ENCODE measurements around the gene TTLL7.
A peak's percentile ranks its signal among the peaks of the same experiment; 100 is the strongest.

The TTLL7 gene

GRCh38 chr1:83998498-83999315 lies at the start of gene TTLL7:
Gene TTLL7, minus strand, starts transcription at chr1:83999132. Its CDS starts 46,921 bp downstream, at chr1:83952211.
- peaks cover 45% of the 10 kb centered on the region for H3K27me3 Mint-ChIP-seq
- H3K27ac Mint-ChIP-seq = no peak within 1 kb of the TSS
- peak within 1 kb of the TSS; percentile 86 for H3K4me3 Mint-ChIP-seq
- H3K9me3 Mint-ChIP-seq = no peaks in the 10 kb centered on the region
- H3K4me1 Mint-ChIP-seq = peaks cover 14% of the 10 kb centered on the region
- H3K36me3 Mint-ChIP-seq = no peaks in the 10 kb centered on the region

DNA sequence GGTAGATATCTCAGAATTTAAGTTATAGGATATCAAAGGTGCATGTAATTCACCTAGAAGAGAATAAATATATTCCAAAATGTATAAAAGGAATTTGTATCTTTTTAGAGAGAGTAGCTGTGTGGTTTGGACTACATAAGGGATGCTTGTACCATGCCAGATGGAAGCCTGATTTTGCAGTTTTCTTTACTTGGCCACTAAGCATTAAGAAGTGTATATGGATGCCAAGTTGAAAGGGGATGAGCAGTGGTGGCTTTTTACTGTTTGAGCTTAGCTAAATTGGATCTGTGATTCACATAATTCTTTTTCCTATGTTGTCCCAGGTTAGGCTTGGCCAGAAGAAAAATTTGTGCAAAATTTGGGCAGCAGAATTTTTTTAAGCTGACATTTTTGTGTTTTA lies 43.5 kb upstream of the TTLL7 start:
- no peaks in the 10 kb centered on the region for H3K9me3 Mint-ChIP-seq
- H3K4me1 Mint-ChIP-seq = no peaks in the 10 kb centered on the region
- H3K36me3 Mint-ChIP-seq = no peaks in the 10 kb centered on the region
- no peak overlapping the region for H3K4me3 Mint-ChIP-seq
- peaks cover 1% of the 10 kb centered on the region for H3K27me3 Mint-ChIP-seq
- H3K27ac Mint-ChIP-seq = no peak overlapping the region

DNA sequence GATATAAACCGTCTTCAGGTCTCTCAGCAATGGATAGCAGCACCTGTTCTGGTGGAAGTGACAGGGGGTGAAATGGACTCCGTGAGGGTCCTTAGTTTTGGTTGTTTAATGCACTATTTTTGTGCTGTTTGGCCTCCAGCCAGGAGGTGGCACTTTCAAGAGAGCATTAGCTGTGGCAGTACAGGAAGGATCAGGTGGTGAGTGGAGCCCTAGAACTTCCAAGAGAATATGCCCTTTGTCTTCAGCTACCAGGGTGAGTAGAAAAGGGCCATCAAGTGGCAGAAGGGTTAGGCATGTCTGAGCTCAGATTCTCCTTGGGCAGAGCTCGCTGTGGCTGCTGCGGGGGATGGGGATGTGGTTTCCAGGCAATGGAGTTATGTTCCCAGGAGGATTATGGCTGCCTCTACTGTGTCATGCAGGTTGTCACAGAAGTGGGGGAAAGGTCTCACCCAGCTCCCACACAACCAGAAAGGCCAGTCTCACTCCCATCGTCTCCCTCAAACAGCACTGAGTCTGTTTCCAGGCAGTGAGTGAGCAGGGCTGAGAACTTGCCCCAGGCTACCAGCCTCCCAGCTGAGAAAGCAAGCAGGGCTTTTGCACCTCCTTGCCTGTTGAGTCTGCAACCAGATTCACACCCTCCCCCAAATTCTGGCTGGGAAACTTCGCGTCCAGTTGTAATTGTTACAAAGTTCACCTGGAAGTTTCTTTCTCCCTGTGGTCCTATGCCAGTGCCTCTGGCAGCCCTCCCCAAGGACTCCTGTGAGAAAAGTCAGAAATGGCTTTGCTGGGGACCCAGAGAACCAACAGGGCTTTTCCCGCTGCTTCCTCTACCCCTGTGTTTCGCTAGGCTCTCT lies 39.1 kb upstream of the TTLL7 start:
- H3K27ac Mint-ChIP-seq = no peak overlapping the region
- peaks cover 7% of the 10 kb centered on the region for H3K27me3 Mint-ChIP-seq
- no peak overlapping the region for H3K4me3 Mint-ChIP-seq
- no peaks in the 10 kb centered on the region for H3K4me1 Mint-ChIP-seq
- H3K9me3 Mint-ChIP-seq = no peaks in the 10 kb centered on the region
- no peaks in the 10 kb centered on the region for H3K36me3 Mint-ChIP-seq

GRCh38 chr1:84031802-84032327 lies 32.9 kb upstream of the TTLL7 start:
- peaks cover 9% of the 10 kb centered on the region for H3K27me3 Mint-ChIP-seq
- H3K27ac Mint-ChIP-seq = no peak overlapping the region
- no peaks in the 10 kb centered on the region for H3K9me3 Mint-ChIP-seq
- H3K36me3 Mint-ChIP-seq = no peaks in the 10 kb centered on the region
- no peak overlapping the region for H3K4me3 Mint-ChIP-seq
- no peaks in the 10 kb centered on the region for H3K4me1 Mint-ChIP-seq

DNA sequence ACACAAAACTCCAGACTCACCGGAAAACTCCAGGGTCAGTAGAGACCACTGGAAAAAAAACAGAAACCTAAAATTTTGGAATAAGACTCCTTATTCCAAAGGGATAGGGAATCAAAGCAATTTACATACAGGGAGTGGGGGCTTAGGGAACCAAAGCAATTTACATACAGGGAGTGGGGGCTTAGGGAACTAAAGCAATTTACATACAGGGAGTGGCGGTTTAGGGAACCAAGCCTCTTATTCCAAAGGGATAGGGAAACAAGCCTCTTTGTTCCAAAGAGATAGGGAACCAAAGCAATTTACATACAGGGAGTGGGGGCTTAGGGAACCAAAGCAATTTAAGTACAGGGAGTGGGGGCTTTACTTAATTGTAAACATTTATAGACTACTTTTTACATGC lies 28.4 kb upstream of the TTLL7 start:
- peaks cover 2% of the 10 kb centered on the region for H3K27me3 Mint-ChIP-seq
- H3K36me3 Mint-ChIP-seq = no peaks in the 10 kb centered on the region
- no peaks in the 10 kb centered on the region for H3K9me3 Mint-ChIP-seq
- H3K4me3 Mint-ChIP-seq = no peak overlapping the region
- no peak overlapping the region for H3K27ac Mint-ChIP-seq
- no peaks in the 10 kb centered on the region for H3K4me1 Mint-ChIP-seq

DNA sequence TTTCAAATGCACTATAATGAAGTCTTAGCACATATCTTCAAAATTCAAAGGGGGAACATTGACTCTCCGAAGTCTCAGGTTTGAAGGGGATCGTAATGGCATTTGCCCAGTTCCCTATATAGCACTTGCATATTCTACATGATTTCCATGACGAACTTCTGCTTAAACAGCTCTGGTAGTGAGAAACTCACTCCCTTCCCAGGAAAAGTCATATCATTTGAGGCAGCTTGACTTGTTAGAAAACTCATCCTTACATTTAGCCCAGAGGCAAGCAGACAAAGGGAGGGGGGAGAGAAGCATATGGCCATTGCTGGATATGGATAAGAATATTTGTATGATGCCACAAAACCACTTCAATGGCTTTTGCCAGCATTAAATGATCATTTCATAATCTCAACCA lies 27.0 kb upstream of the TTLL7 start:
- Mint-ChIP-seq H3K4me1 (no peaks in the 10 kb centered on the region), H3K4me3 (no peak overlapping the region), H3K27ac (no peak overlapping the region), H3K27me3 (peaks cover 4% of the 10 kb centered on the region), H3K36me3 (no peaks in the 10 kb centered on the region), H3K9me3 (no peaks in the 10 kb centered on the region)

DNA sequence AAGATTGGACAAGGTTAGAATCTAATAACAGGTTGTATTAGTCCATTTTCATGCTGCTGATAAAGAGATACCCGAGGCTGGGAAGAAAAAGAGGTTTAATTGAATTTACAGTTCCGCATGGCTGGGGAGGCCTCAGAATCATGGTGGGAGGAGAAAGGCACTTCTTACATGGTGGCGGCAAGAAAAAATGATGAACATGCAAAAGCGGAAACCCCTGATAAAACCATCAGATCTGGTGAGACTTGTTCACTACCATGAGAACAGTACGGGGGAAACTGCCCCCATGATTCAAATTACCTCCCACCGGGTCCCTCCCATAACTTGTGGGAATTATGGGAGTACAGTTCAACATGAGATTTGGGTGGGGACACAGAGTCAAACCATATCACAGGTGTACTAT lies 22.9 kb upstream of the TTLL7 start:
- Mint-ChIP-seq H3K27me3 (peaks cover 3% of the 10 kb centered on the region), H3K9me3 (no peaks in the 10 kb centered on the region), H3K4me1 (no peaks in the 10 kb centered on the region), H3K36me3 (no peaks in the 10 kb centered on the region), H3K27ac (no peak overlapping the region), H3K4me3 (no peak overlapping the region)

- Mint-ChIP-seq H3K27me3 (peaks cover 3% of the 10 kb centered on the region), H3K27ac (no peak overlapping the region), H3K9me3 (no peaks in the 10 kb centered on the region), H3K36me3 (no peaks in the 10 kb centered on the region), H3K4me1 (no peaks in the 10 kb centered on the region), H3K4me3 (no peak overlapping the region)
Observed at GRCh38 chr1:84020151-84020550, 21.2 kb upstream of the TTLL7 start.

DNA sequence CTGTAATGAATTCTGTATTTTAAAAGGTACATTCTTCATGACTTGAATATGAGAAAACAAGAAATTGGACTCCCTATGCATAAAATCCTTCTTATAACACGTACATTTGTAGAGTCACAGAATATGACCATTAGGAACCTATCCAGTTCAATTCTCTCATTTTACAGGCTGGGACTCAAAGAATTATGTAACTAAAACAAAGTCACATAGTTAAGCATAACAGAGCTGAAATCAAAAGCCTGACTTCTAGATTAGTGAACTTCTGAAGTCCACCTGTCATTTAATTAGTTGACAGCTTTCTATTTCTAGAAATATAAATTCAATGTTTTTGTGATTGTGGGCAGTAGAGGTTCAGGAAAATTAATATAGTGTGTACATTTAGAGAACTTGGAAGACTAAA lies 20.3 kb upstream of the TTLL7 start:
- H3K9me3 Mint-ChIP-seq = no peaks in the 10 kb centered on the region
- H3K27ac Mint-ChIP-seq = no peak overlapping the region
- H3K4me1 Mint-ChIP-seq = no peaks in the 10 kb centered on the region
- H3K4me3 Mint-ChIP-seq = no peak overlapping the region
- no peaks in the 10 kb centered on the region for H3K36me3 Mint-ChIP-seq
- H3K27me3 Mint-ChIP-seq = peaks cover 3% of the 10 kb centered on the region

DNA sequence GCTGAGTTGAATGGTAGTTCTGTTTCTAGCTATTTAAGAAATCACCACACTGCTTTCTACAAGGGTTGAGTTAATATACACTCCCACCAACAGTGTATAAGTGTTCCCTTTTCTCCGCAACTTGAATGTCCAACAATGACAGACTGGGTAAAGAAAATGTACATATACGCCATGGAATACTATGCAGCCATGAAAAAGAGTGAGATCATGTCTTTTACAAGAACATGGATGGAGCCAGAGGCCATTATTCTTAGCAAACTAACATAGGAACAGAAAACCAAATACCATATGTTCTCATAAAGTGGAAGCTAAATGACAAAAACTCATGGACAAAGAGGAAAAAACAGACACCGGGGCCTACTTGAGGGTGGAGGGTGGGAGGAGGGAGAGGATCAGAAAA lies 14.8 kb upstream of the TTLL7 start:
- Mint-ChIP-seq H3K4me3 (no peak overlapping the region), H3K4me1 (no peaks in the 10 kb centered on the region), H3K27me3 (peaks cover 11% of the 10 kb centered on the region), H3K9me3 (no peaks in the 10 kb centered on the region), H3K36me3 (no peaks in the 10 kb centered on the region), H3K27ac (no peak overlapping the region)

DNA sequence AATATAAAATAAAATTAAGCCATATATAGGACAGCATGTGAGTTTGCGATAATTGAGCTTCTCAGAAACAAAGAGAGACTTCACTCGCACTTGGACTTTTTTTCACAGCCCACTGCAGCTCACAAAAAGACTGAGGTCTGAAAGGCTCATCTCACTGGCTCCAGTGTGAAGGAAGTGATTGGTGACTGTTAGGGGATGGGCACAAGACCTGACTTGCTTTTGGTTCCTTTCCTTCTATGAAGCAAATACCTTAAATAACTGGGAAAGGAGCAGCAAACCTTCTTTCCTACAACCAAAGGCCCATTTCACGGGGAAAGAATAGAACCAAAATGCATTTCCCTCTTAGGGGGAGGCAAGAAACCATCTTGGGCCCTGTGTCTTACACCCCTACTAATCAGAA lies 13.1 kb upstream of the TTLL7 start:
- no peaks in the 10 kb centered on the region for H3K9me3 Mint-ChIP-seq
- no peak overlapping the region for H3K27ac Mint-ChIP-seq
- no peak overlapping the region for H3K4me3 Mint-ChIP-seq
- no peaks in the 10 kb centered on the region for H3K36me3 Mint-ChIP-seq
- H3K4me1 Mint-ChIP-seq = no peaks in the 10 kb centered on the region
- H3K27me3 Mint-ChIP-seq = peaks cover 19% of the 10 kb centered on the region

DNA sequence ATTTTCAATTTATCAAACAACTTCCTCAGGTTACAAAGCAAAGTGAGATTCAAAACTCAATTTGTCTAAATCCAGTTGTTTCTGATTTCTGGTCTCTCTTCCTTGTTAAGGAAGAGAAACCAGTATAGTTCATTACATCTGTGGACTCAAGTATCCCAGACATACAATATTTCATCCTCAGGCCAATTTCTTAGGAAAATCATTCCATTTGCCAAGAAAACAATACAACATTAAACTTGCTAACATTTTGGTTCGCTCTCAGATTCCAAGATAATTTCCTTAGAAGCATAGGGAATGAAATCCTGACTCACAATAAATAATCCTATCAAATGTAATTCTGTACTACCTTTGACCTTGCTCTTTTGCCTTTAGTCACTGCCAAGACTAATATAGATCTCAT lies 11.2 kb upstream of the TTLL7 start:
- Mint-ChIP-seq H3K27me3 (peaks cover 20% of the 10 kb centered on the region), H3K4me3 (no peak overlapping the region), H3K4me1 (no peaks in the 10 kb centered on the region), H3K27ac (no peak overlapping the region), H3K36me3 (no peaks in the 10 kb centered on the region), H3K9me3 (no peaks in the 10 kb centered on the region)

DNA sequence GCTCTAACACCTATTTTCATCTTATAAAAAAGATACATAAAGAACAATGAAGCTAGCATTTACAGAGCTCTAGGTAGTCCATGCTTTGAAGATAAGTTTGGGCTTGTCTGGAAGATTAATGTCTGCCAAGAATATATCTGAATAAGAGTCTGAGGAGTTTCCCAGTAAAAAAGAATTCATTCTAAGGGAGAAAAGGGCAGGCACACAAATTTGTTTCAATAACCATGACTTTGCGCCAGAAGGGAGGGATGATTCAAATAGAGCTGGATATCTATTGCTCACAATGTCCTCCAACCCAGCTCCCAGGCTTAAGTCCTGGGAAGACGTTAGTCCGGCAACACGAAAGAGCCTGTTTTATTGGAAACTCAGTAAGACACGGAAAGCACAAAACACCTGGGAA lies 9.7 kb upstream of the TTLL7 start:
- H3K4me3 Mint-ChIP-seq = no peak overlapping the region
- H3K27me3 Mint-ChIP-seq = peaks cover 31% of the 10 kb centered on the region
- H3K27ac Mint-ChIP-seq = no peak overlapping the region
- no peaks in the 10 kb centered on the region for H3K9me3 Mint-ChIP-seq
- no peaks in the 10 kb centered on the region for H3K4me1 Mint-ChIP-seq
- no peaks in the 10 kb centered on the region for H3K36me3 Mint-ChIP-seq

- no peaks in the 10 kb centered on the region for H3K36me3 Mint-ChIP-seq
- H3K9me3 Mint-ChIP-seq = no peaks in the 10 kb centered on the region
- no peak overlapping the region for H3K4me3 Mint-ChIP-seq
- H3K27me3 Mint-ChIP-seq = peaks cover 36% of the 10 kb centered on the region
- H3K4me1 Mint-ChIP-seq = no peaks in the 10 kb centered on the region
- H3K27ac Mint-ChIP-seq = no peak overlapping the region
Observed at GRCh38 chr1:84006591-84006990, 7.7 kb upstream of the TTLL7 start.

DNA sequence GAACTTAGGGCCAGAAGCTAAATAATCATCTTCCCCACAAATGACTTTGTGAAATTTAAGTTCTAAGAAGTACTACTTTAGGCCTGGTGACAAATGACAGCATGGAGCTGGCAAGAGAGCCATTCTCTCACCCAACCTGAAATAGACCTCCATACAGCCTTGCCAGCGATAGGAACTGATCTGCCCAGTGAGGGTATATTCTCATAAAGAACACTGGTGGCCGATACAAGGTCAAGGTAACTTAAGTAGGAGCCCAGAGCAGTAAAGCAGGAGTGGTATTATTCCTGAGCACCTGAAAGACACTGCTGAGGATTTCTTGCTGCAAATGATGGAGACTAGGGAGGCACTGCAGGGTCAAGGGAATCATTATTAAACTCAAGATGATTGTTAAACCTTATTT lies 2.6 kb upstream of the TTLL7 start:
- Mint-ChIP-seq H3K4me3 (no peak overlapping the region), H3K27me3 (peaks cover 53% of the 10 kb centered on the region), H3K36me3 (no peaks in the 10 kb centered on the region), H3K9me3 (no peaks in the 10 kb centered on the region), H3K27ac (no peak overlapping the region), H3K4me1 (peaks cover 14% of the 10 kb centered on the region)

DNA sequence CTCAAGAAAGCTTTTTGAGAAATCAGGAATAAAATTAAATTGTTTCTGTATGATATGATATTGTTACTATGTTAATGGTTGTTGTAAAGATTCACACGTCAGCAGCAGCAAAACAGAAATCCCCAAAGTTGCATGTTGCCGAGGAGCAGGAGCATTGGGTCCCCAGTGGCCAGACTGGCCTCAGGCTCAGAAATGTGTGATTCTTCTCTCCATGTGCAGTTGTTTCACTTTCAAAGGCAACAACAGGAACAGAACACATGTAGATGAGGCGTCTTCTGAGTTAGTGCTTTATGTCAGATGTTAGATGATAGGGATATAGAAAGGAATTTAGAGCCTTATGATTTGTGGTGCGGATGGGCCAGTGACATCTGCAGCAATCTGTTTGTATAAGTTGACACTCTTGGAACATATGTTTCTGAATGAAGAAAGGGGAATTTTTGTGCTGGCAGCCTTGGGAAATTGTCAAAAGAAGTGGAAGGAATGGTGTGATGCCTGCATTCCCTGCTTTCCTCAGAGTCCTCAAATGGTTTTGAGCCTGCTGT lies 2.1 kb upstream of the TTLL7 start:
- no peaks in the 10 kb centered on the region for H3K36me3 Mint-ChIP-seq
- no peaks in the 10 kb centered on the region for H3K9me3 Mint-ChIP-seq
- H3K4me1 Mint-ChIP-seq = peaks cover 14% of the 10 kb centered on the region
- no peak overlapping the region for H3K4me3 Mint-ChIP-seq
- no peak overlapping the region for H3K27ac Mint-ChIP-seq
- peaks cover 55% of the 10 kb centered on the region for H3K27me3 Mint-ChIP-seq
